Vagina (tissue), 2 donors: ENCODE measurements around the gene OSBPL6. TPM values are rescaled to one million over a fixed set of nuclear protein-coding genes. Genes with fewer than 3 reads are reported as not detected.

ENCODE experiments used
- DNase-seq, 2 donors: peaks; one replicate each; pipeline ENCODE4 v3.0.0-alpha.2; 2017; ENCODE audit errors: extremely low spot score in 2 of 2
- H3K27ac ChIP-seq: fragments of 200-600 bp; sonication (generic); one replicate; pipeline ENCODE4 v1.5.1; 2019
- H3K27me3 ChIP-seq: fragments of 200-600 bp; sonication (generic); one replicate; pipeline ENCODE4 v1.5.1; 2019
- H3K36me3 ChIP-seq, 2 donors: fragments of 200-600 bp; sonication (generic); one replicate each; pipeline ENCODE4 v1.5.1; 2017 to 2019
- H3K4me1 ChIP-seq: fragments of 200-600 bp; sonication (generic); one replicate; pipeline ENCODE4 v1.5.1; 2019
- H3K4me3 ChIP-seq, 2 donors: fragments of 200-600 bp; sonication (generic); 1 replicate in 1 of 2; 2 replicates in 1 of 2; pipeline ENCODE4 v1.5.1; 2016 to 2019
- H3K9me3 ChIP-seq: fragments of 200-600 bp; sonication (generic); one replicate; pipeline ENCODE4 v1.5.1; 2019
- CTCF ChIP-seq, 3 experiments: fragments of 450-650 bp in 2 of 3; fragments of 200-600 bp in 1 of 3; sonication (generic) in 1 of 3; IDR thresholded peaks; one replicate each; pipeline ENCODE4 v1.5.1; 2017 to 2019; ENCODE audit warnings: antibody characterized with exemption in 3 of 3, mild to moderate bottlenecking in 2 of 3, moderate library complexity in 2 of 3
- POLR2A ChIP-seq, 2 donors: fragments of 450-650 bp; IDR thresholded peaks; one replicate each; pipeline ENCODE4 v1.6.1; 2017; ENCODE audit warnings: antibody characterized with exemption in 2 of 2, mild to moderate bottlenecking in 2 of 2, moderate library complexity in 2 of 2
- POLR2AphosphoS5 ChIP-seq, 2 donors: sonication (generic); formaldehyde crosslinking; IDR thresholded peaks; one replicate each; pipeline ENCODE4 v1.9.0; 2017; ENCODE audit warnings: antibody characterized with exemption in 2 of 2, mild to moderate bottlenecking in 2 of 2, low read depth in 1 of 2; ENCODE audit not compliant: insufficient read depth in 1 of 2
- intact Hi-C: fragments of 100-400 bp; cut with DNase I; formaldehyde crosslinking; loops from one replicate; pipeline ENCODE4 v1.15.1; 2023
- total RNA-seq: library from RNA; depleted of rRNA; stranded (reverse); fragments of >200 nt; gene quantifications from one replicate; pipeline ENCODE4 v1.2.3, GENCODE V29; 2016

OSBPL6 gene
- total RNA-seq, 1 donor from 2014 or later = 2.7 TPM

- no peaks in the 10 kb centered on the region for H3K9me3 ChIP-seq
- DNase-seq = no peak
- no peak for TF ChIP-seq CTCF (IDR thresholded peaks at IDR 0.05)
- no peak for TF ChIP-seq POLR2A (IDR thresholded peaks at IDR 0.05)
- TF ChIP-seq POLR2AphosphoS5 (IDR thresholded peaks at IDR 0.05; ENCODE audit: insufficient read depth in 1 of 2, low read depth in 1 of 2) = no peak
- H3K27me3 ChIP-seq = no peaks in the 10 kb centered on the region
- no peak overlapping the region for H3K27ac ChIP-seq
- H3K4me1 ChIP-seq = no peaks in the 10 kb centered on the region
- no peaks in the 10 kb centered on the region for H3K36me3 ChIP-seq
- H3K4me3 ChIP-seq = no peak overlapping the region
- intact Hi-C loops = no loop called here
Measured at GRCh38 chr2:178367344-178367743, 173.0 kb downstream of the OSBPL6 start.

DNA sequence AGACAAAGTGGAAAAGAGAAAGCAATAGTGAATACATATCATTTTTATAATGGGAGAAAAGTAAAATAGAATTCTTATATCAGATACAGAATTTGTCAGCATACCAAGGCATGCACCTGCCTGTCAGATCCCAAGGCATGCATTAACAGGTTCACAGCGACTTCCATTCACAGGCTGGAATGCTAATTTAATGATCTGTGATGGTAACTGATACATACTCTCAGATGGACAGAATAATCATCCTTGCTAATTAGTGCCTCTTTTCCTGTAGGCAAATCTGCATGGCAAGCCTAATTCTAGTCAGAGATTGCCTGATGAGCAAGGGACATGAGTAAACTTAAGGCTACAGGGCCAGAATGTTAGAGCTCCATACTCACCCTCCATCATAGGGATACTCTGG is 180.6 kb downstream of the OSBPL6 start:
- Histone ChIP-seq H3K9me3 (no peaks in the 10 kb centered on the region), H3K4me1 (no peaks in the 10 kb centered on the region), H3K27ac (no peak overlapping the region), H3K4me3 (no peak overlapping the region), H3K27me3 (no peaks in the 10 kb centered on the region), H3K36me3 (no peaks in the 10 kb centered on the region)
- TF ChIP-seq CTCF (IDR thresholded peaks at IDR 0.05) (no peak), POLR2A (IDR thresholded peaks at IDR 0.05) (no peak), POLR2AphosphoS5 (IDR thresholded peaks at IDR 0.05; ENCODE audit: insufficient read depth in 1 of 2, low read depth in 1 of 2) (no peak)
- DNase-seq = no peak
- intact Hi-C loops = no loop called here

DNA sequence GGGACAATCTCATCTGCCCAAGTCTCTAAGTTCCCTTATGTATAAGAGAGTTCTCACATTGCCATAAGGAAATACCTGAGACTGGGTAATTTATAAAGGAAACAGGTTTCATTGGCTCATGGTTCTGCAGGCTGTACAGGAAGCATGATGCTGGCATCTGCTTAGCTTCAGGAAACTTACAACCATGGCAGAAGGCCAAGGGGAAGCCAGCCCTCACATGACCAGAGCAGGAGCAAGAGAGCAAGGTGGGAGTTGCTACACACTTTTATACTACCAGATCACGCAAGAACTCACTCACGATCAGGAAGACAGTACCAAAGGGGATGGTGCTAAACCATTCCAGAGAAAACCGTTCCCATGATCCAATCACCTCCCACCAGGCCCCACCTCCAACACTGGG is 182.7 kb downstream of the OSBPL6 start:
- H3K4me3 ChIP-seq = no peak overlapping the region
- H3K4me1 ChIP-seq = no peaks in the 10 kb centered on the region
- no peaks in the 10 kb centered on the region for H3K9me3 ChIP-seq
- no peak for TF ChIP-seq CTCF (IDR thresholded peaks at IDR 0.05)
- TF ChIP-seq POLR2AphosphoS5 (IDR thresholded peaks at IDR 0.05; ENCODE audit: insufficient read depth in 1 of 2, low read depth in 1 of 2) = no peak
- no peak for TF ChIP-seq POLR2A (IDR thresholded peaks at IDR 0.05)
- DNase-seq = no peak
- no peak overlapping the region for H3K27ac ChIP-seq
- H3K27me3 ChIP-seq = no peaks in the 10 kb centered on the region
- intact Hi-C loops = no loop called here
- no peaks in the 10 kb centered on the region for H3K36me3 ChIP-seq

- Histone ChIP-seq H3K27ac (no peak overlapping the region), H3K4me3 (no peak overlapping the region), H3K27me3 (no peaks in the 10 kb centered on the region), H3K9me3 (no peaks in the 10 kb centered on the region), H3K4me1 (no peaks in the 10 kb centered on the region), H3K36me3 (no peaks in the 10 kb centered on the region)
- DNase-seq = no peak
- intact Hi-C loops = no loop called here
- TF ChIP-seq POLR2A (IDR thresholded peaks at IDR 0.05) = no peak
- no peak for TF ChIP-seq POLR2AphosphoS5 (IDR thresholded peaks at IDR 0.05; ENCODE audit: insufficient read depth in 1 of 2, low read depth in 1 of 2)
Measured at GRCh38 chr2:178379162-178380004, 185.1 kb downstream of the OSBPL6 start.

DNA sequence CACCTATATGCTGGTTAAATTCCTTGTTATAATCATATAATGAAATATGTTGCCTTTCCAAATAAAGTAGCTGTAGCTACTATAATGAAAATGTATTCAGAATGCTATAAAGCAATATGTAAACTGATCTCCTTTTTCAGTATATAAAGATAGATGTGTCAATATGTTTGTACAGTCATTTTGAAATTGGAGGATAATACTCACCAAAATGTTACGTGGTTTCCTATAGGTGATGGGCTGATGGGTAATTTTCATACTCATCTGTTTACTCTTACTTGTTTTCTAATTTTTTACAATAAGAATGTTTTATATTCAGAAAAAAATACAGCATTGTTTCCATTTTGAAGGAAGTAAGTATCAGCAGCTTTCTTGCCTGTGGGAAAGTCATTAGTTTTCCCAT is 186.5 kb downstream of the OSBPL6 start:
- H3K4me3 ChIP-seq = no peak overlapping the region
- TF ChIP-seq POLR2A (IDR thresholded peaks at IDR 0.05) = no peak
- no peak for TF ChIP-seq POLR2AphosphoS5 (IDR thresholded peaks at IDR 0.05; ENCODE audit: insufficient read depth in 1 of 2, low read depth in 1 of 2)
- no peak for TF ChIP-seq CTCF (IDR thresholded peaks at IDR 0.05)
- no peaks in the 10 kb centered on the region for H3K27me3 ChIP-seq
- H3K4me1 ChIP-seq = no peaks in the 10 kb centered on the region
- DNase-seq = no peak
- H3K36me3 ChIP-seq = no peaks in the 10 kb centered on the region
- intact Hi-C loops = no loop called here
- H3K27ac ChIP-seq = no peak overlapping the region
- H3K9me3 ChIP-seq = no peaks in the 10 kb centered on the region
